ENCODE results near the gene STX10.

DNA sequence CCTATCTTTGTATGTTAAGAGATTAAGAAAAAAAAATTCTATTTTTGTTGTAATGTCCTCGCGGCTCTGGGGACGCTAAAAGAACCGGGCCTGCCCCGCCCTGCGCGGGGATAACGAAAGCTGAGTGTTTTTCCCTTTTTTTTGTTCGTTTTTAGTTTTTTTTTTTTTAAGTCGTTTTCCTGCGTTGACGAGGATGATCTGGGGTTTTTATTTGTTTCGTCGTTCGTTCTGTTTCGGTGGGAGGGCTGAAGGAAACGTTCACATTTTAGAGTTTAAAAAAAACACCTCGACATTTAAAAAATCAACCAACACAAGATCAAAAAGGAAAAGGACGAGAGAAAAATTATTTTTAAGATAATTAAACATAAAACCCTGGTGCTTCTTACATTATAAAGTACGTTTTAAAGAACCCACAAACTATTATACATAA, 53.1 kb downstream of the STX10 start:
- no peak for TF ChIP-seq EZH2 (IDR thresholded peaks at IDR 0.05; ENCODE audit: borderline replicate concordance, low read depth, low read length, poor library complexity, severe bottlenecking)
- TF ChIP-seq, protein P1, sequence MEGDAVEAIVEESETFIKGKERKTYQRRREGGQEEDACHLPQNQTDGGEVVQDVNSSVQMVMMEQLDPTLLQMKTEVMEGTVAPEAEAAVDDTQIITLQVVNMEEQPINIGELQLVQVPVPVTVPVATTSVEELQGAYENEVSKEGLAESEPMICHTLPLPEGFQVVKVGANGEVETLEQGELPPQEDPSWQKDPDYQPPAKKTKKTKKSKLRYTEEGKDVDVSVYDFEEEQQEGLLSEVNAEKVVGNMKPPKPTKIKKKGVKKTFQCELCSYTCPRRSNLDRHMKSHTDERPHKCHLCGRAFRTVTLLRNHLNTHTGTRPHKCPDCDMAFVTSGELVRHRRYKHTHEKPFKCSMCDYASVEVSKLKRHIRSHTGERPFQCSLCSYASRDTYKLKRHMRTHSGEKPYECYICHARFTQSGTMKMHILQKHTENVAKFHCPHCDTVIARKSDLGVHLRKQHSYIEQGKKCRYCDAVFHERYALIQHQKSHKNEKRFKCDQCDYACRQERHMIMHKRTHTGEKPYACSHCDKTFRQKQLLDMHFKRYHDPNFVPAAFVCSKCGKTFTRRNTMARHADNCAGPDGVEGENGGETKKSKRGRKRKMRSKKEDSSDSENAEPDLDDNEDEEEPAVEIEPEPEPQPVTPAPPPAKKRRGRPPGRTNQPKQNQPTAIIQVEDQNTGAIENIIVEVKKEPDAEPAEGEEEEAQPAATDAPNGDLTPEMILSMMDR (conservative IDR thresholded peaks at IDR 0.05; ENCODE audit: low read depth, low read length), result no peak

Data from A673 (cell line).